ENCODE measurements around the gene CS.

- TF ChIP-seq YY1 (IDR thresholded peaks at IDR 0.05; ENCODE audit: low read depth): no peak
- no peak for TF ChIP-seq POLR2AphosphoS5 (IDR thresholded peaks at IDR 0.05; ENCODE audit: low read depth, low read length)
- TF ChIP-seq TEAD4 (IDR thresholded peaks at IDR 0.05; ENCODE audit: borderline replicate concordance, insufficient read depth): no peak
- no peak for TF ChIP-seq EZH2phosphoT487 (IDR thresholded peaks at IDR 0.05; ENCODE audit: borderline replicate concordance, low read depth)
- TF ChIP-seq, protein P1, sequence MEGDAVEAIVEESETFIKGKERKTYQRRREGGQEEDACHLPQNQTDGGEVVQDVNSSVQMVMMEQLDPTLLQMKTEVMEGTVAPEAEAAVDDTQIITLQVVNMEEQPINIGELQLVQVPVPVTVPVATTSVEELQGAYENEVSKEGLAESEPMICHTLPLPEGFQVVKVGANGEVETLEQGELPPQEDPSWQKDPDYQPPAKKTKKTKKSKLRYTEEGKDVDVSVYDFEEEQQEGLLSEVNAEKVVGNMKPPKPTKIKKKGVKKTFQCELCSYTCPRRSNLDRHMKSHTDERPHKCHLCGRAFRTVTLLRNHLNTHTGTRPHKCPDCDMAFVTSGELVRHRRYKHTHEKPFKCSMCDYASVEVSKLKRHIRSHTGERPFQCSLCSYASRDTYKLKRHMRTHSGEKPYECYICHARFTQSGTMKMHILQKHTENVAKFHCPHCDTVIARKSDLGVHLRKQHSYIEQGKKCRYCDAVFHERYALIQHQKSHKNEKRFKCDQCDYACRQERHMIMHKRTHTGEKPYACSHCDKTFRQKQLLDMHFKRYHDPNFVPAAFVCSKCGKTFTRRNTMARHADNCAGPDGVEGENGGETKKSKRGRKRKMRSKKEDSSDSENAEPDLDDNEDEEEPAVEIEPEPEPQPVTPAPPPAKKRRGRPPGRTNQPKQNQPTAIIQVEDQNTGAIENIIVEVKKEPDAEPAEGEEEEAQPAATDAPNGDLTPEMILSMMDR (IDR thresholded peaks at IDR 0.05): no peak
- TF ChIP-seq EP300 (IDR thresholded peaks at IDR 0.05; ENCODE audit: borderline replicate concordance in 1 of 2, low read depth in 1 of 2, low read length in 1 of 2): no peak
- TF ChIP-seq JUND (IDR thresholded peaks at IDR 0.05): no peak
- no peak for TF ChIP-seq RFX5 (IDR thresholded peaks at IDR 0.05; ENCODE audit: low read length)
- no peak for TF ChIP-seq TCF12 (IDR thresholded peaks at IDR 0.05)
- TF ChIP-seq NRF1 (IDR thresholded peaks at IDR 0.05; ENCODE audit: low read depth, low read length): no peak
- no peak for TF ChIP-seq RAD21 (IDR thresholded peaks at IDR 0.05; ENCODE audit: low read length)
These were observed 39.8 kb downstream of the CS start for GRCh38 chr12:56260380-56260779.

Measured in SK-N-SH (cell line).